ENCODE data around the gene IFFO2. TPM values are rescaled to one million over a fixed set of nuclear protein-coding genes. Genes with fewer than 3 reads are reported as not detected.

Gene IFFO2
- total and polyA plus RNA-seq, 2 donors (not counting 1 experiment from before 2014, with no cell fraction given): 16.8 to 19.2 TPM

DNA sequence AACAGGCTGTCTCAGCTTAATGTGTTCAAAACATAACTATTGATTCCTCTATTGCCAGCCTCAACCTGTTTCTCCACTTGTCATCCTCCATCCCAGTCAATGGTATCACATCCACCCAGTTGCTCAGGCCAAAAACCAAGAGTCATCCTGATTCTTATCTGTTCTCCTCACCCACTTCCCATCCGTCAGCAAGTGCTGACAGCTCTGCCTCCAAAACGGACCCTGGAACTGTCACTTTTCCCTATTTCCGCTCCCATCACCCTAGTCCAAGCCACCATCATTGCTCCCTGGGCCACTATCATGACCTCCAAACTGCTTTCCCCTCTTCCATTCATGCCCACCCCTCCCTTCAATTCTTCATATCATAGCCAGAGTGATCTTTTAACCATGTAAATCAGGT lies 36.2 kb upstream of the IFFO2 start:
- Mint-ChIP-seq H3K27ac (no peak overlapping the region), H3K4me3 (no peak overlapping the region), H3K27me3 (peaks cover 25% of the 10 kb centered on the region), H3K4me1 (no peaks in the 10 kb centered on the region), H3K9me3 (ENCODE audit: insufficient read depth) (no peaks in the 10 kb centered on the region)
- no peak overlapping the region for H3K4me3 ChIP-seq (ENCODE audit: control extremely low read depth in 1 of 5, extremely low read depth in 1 of 5, insufficient read depth in 1 of 5, low read depth in 2 of 5, low read length in 4 of 5)
- peaks cover 0 to 3% (median 0%) of the 10 kb centered on the region in 4 experiments for H3K27me3 ChIP-seq (replicated peaks in 1 of 4; ENCODE audit: control extremely low read depth in 1 of 4, control insufficient read depth in 3 of 4, insufficient read depth in 4 of 4, low read length in 3 of 4)
- CTCF ChIA-PET: no interaction called here
- peaks cover 0 to 4% (median 0%) of the 10 kb centered on the region in 3 donors for H3K9me3 ChIP-seq (ENCODE audit: control extremely low read depth in 1 of 3, control insufficient read depth in 2 of 3, insufficient read depth in 1 of 3, low read length in 2 of 3)
- DNase-seq (no peak), ATAC-seq (ENCODE audit: low read depth) (no peak)
- intact Hi-C loops (cut with micrococcal nuclease): no loop called here
- H3K27ac ChIP-seq (ENCODE audit: low read length in 2 of 2): no peak overlapping the region
- TF ChIP-seq CTCF (IDR thresholded peaks at IDR 0.05): no peak
- H2AFZ ChIP-seq (ENCODE audit: insufficient read depth, low read depth, low read length, poor library complexity, severe bottlenecking): no peak overlapping the region
- H3K36me3 ChIP-seq (replicated peaks in 1 of 2; ENCODE audit: control extremely low read depth in 1 of 2, control insufficient read depth in 1 of 2, extremely low read depth in 1 of 2, insufficient read depth in 2 of 2, low read length in 1 of 2): no peaks in the 10 kb centered on the region
- H3K9ac ChIP-seq (ENCODE audit: low read length): no peak overlapping the region
- WGBS (ENCODE audit: insufficient coverage): 69% methylated on average over 3 of the region's 3 CpGs
- POLR2A ChIA-PET: no interaction called here
- no peaks in the 10 kb centered on the region for H3K79me2 ChIP-seq (ENCODE audit: control insufficient read depth, insufficient read depth, low read length)
- H3K4me1 ChIP-seq (ENCODE audit: control insufficient read depth in 2 of 2, insufficient read depth in 2 of 2, low read length in 2 of 2): no peaks in the 10 kb centered on the region
- H3K4me2 ChIP-seq (replicated peaks; ENCODE audit: low read depth, low read length, poor library complexity, severe bottlenecking): no peak overlapping the region
- H4K20me1 ChIP-seq (ENCODE audit: control insufficient read depth, insufficient read depth, low read length, poor library complexity, severe bottlenecking): no peaks in the 10 kb centered on the region

DNA sequence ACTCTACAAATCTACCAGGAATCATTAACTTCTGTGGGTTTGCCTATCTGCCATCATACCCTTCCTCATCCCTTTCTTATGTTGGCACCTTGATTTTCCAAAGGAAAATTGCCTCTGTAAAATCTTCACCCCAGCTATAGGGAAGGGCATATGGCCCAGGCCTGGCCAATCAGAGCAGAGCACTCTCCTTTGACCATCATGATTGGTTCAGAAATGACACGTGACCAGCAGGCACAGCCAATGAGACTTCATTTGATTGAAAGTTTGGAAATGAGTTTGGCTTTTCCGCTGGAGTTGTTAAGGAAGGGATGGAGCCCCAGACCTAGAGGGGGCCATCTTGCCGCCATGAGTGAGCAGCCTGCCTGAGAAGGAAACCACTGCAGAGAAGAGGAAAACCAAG lies 35.1 kb upstream of the IFFO2 start:
- H3K4me3 ChIP-seq (ENCODE audit: control extremely low read depth in 1 of 5, extremely low read depth in 1 of 5, insufficient read depth in 1 of 5, low read depth in 2 of 5, low read length in 4 of 5): no peak overlapping the region
- CTCF ChIA-PET: no interaction called here
- no peaks in the 10 kb centered on the region for H3K9me3 Mint-ChIP-seq (ENCODE audit: insufficient read depth)
- no peak overlapping the region for H3K9ac ChIP-seq (ENCODE audit: low read length)
- intact Hi-C loops (cut with micrococcal nuclease): no loop called here
- WGBS (ENCODE audit: insufficient coverage): 94% methylated on average over 3 of the region's 3 CpGs
- no peak overlapping the region for H3K27ac Mint-ChIP-seq
- POLR2A ChIA-PET: no interaction called here
- no peaks in the 10 kb centered on the region for H3K27me3 ChIP-seq (replicated peaks in 1 of 4; ENCODE audit: control extremely low read depth in 1 of 4, control insufficient read depth in 3 of 4, insufficient read depth in 4 of 4, low read length in 3 of 4)
- H3K4me3 Mint-ChIP-seq: no peak overlapping the region
- ATAC-seq (ENCODE audit: low read depth) (no peak), DNase-seq (no peak)
- no peak overlapping the region for H3K27ac ChIP-seq (ENCODE audit: low read length in 2 of 2)
- no peaks in the 10 kb centered on the region for H3K4me1 Mint-ChIP-seq
- H3K79me2 ChIP-seq (ENCODE audit: control insufficient read depth, insufficient read depth, low read length): no peaks in the 10 kb centered on the region
- peaks cover 25% of the 10 kb centered on the region for H3K27me3 Mint-ChIP-seq
- no peaks in the 10 kb centered on the region for H4K20me1 ChIP-seq (ENCODE audit: control insufficient read depth, insufficient read depth, low read length, poor library complexity, severe bottlenecking)
- H3K4me2 ChIP-seq (replicated peaks; ENCODE audit: low read depth, low read length, poor library complexity, severe bottlenecking): no peak overlapping the region
- H2AFZ ChIP-seq (ENCODE audit: insufficient read depth, low read depth, low read length, poor library complexity, severe bottlenecking): no peak overlapping the region
- H3K4me1 ChIP-seq (ENCODE audit: control insufficient read depth in 2 of 2, insufficient read depth in 2 of 2, low read length in 2 of 2): no peaks in the 10 kb centered on the region
- H3K36me3 ChIP-seq (replicated peaks in 1 of 2; ENCODE audit: control extremely low read depth in 1 of 2, control insufficient read depth in 1 of 2, extremely low read depth in 1 of 2, insufficient read depth in 2 of 2, low read length in 1 of 2): no peaks in the 10 kb centered on the region
- H3K9me3 ChIP-seq (ENCODE audit: control extremely low read depth in 1 of 3, control insufficient read depth in 2 of 3, insufficient read depth in 1 of 3, low read length in 2 of 3): peaks cover 0 to 4% (median 0%) of the 10 kb centered on the region in 3 donors
- TF ChIP-seq EZH2 (IDR thresholded peaks at IDR 0.05; ENCODE audit: borderline replicate concordance, insufficient read depth, low read depth, low read length, poor library complexity, severe bottlenecking) (no peak), CTCF (IDR thresholded peaks at IDR 0.05) (no peak)
